ENCODE results near the gene KRT1.

Gene KRT1

DNA sequence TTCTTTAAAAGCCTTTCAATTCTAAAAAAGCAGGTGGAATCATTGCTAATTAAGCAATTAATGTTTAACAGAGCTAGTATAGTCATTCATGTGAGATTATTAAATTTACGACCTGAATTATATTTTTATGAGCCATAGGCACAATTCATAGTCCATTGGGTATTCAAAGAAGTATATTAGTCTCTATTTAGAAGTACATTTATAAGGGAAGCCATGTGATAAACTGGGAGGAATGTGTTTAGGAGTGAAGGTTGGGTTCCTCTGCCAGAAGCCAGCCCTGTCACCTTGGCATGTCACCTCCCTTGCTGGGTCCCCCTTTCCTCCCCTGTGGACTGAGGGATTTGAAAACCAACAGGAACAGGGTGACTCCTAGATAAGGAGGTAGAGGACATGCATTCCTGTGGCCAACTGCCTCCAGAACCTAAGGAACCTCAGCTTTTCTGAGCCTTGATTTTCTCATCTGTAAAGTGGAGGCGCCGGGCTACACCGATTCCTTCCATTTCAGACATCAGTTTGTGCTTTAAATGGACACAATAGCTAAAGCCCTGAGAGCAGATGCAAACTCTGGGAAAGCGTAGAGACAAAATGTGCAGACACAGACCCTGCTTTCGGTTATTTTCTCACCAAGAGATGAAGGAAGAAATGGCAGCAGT lies 22.8 kb downstream of the KRT1 start:
- TF ChIP-seq, protein P1, sequence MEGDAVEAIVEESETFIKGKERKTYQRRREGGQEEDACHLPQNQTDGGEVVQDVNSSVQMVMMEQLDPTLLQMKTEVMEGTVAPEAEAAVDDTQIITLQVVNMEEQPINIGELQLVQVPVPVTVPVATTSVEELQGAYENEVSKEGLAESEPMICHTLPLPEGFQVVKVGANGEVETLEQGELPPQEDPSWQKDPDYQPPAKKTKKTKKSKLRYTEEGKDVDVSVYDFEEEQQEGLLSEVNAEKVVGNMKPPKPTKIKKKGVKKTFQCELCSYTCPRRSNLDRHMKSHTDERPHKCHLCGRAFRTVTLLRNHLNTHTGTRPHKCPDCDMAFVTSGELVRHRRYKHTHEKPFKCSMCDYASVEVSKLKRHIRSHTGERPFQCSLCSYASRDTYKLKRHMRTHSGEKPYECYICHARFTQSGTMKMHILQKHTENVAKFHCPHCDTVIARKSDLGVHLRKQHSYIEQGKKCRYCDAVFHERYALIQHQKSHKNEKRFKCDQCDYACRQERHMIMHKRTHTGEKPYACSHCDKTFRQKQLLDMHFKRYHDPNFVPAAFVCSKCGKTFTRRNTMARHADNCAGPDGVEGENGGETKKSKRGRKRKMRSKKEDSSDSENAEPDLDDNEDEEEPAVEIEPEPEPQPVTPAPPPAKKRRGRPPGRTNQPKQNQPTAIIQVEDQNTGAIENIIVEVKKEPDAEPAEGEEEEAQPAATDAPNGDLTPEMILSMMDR (IDR thresholded peaks at IDR 0.05; ENCODE audit: insufficient read depth, missing control alignments): no peak
- no peak for FAIRE-seq
- no peak for DNase-seq (ENCODE audit: insufficient read length, low spot score)

DNA sequence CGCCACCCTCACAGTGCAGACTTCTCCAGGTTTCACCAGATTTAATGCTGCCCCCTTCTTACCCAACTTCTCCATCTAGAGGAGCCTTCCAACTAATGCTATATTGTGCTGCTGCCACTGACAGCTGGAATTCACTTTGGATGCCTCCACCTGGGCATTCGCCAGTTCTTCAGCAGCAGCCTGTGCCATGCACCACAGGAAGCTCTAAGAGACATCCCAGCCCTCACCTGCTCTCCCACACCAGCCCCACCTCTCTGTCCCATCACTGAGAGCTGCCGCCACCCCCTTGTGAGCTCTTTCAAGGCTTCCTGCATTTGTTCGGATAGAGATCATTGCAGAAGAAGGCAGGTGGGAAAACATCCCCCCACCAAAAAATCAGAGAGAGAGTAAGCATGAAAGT lies 23.6 kb downstream of the KRT1 start:
- TF ChIP-seq, protein P1 (IDR thresholded peaks at IDR 0.05; ENCODE audit: insufficient read depth, missing control alignments): no peak
- FAIRE-seq (no peak), DNase-seq (ENCODE audit: insufficient read length, low spot score) (no peak)

DNA sequence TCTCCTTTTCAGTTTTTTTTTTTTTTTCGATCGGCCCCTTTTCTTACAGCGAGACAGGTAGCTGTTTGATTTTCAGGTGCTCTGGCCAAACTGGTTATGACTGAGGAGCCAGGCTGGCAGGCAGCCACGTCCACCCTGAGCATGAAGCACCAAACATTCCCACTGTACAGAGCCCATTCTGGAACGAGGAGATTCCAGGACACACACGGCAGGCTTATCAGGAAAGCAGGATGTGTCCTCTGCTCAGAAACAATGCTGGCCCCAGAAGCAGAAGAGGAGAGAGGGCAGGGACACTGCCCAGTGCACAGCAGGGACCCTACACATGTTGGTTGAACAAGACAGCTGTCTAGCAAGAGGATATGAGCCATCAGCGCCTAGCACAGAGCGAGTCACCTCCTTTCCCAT lies 24.5 kb downstream of the KRT1 start:
- DNase-seq (ENCODE audit: insufficient read length, low spot score): no peak
- FAIRE-seq: no peak
- TF ChIP-seq, protein P1 (IDR thresholded peaks at IDR 0.05; ENCODE audit: insufficient read depth, missing control alignments): no peak

DNA sequence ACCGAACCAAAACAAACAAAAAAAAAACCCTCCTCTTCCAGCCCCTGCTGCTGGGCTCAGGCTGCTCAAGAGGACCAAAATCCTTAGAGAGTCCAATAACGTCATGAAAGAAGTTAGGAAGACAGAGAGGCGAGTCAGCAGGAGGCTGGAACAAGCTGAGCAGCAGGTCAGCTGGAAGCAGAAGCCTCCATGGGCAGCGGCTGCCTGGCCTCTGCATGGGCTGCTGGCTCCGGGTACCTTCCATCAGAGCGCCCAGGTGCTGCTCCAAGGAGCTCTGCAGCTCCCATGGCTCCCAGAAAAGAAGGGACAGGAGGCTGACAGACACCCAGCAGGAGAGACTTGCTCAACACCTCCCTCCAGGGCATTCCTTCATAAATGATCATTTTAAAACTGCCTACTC lies 25.0 kb downstream of the KRT1 start:
- TF ChIP-seq, protein P1 (IDR thresholded peaks at IDR 0.05; ENCODE audit: insufficient read depth, missing control alignments): no peak
- DNase-seq (ENCODE audit: insufficient read length, low spot score): no peak
- no peak for FAIRE-seq

DNA sequence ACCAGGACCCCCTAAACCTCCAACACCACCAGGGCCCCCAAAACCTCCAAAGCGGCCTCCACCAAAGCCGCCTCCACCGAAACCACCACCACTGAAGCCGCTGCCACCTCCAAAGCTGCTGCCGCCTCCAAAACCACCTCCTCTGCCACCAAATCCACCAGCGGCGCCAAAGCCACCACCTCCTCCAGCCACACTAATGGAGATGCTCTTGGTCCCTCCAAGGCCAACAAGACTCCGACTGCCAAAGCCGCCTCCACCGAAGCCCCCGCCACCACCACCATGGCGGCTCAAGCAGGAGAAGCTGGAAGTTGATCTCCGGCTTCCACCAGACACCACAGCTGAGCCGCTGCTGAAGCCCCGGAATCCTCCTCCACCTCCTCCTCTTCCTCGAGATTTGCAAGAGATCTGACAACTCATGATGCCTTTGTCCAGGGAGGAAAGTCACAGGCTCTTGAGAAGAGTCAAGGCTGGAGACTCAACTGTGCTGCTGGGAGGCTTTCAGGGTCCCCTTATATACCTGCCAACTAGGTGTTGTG lies 28.4 kb downstream of the KRT1 start, which contains the start of gene KRT2:
KRT2 (minus strand) TSS at position 486 of the 536 bp plus-strand sequence; CDS start at position 417, 69 bp downstream.
- FAIRE-seq (no peak), DNase-seq (ENCODE audit: insufficient read length, low spot score) (no peak)
- TF ChIP-seq, protein P1 (IDR thresholded peaks at IDR 0.05; ENCODE audit: insufficient read depth, missing control alignments): no peak

DNA sequence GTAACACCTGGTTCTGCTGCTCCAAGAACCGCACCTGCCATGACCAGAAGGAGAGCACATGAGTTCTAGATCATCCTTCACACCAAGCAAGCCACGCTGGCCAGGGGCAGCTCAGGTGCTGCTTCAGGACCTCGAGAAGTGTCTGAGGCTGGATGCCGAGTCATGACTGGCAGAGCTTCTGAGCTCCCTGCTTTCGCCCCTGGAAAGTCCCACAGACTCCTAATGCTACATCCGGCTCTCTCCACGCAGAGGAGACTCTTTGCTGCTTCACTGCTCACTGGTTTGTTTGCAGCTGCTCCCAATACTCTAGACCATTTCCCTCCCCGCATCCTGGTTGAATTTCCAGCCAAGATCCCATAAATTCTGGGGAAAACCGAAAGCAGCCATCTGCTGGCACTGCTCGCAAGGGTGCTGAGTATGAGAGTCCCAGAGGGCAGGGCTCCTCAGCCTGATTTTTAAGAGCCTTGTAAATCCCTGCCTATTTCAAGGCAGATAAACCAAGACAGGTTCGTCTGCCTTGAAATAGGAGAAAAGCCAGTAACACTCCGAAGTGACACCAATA lies 29.6 kb downstream of the KRT1 start:
- TF ChIP-seq, protein P1 (IDR thresholded peaks at IDR 0.05; ENCODE audit: insufficient read depth, missing control alignments): no peak
- no peak for FAIRE-seq
- DNase-seq (ENCODE audit: insufficient read length, low spot score): no peak

DNA sequence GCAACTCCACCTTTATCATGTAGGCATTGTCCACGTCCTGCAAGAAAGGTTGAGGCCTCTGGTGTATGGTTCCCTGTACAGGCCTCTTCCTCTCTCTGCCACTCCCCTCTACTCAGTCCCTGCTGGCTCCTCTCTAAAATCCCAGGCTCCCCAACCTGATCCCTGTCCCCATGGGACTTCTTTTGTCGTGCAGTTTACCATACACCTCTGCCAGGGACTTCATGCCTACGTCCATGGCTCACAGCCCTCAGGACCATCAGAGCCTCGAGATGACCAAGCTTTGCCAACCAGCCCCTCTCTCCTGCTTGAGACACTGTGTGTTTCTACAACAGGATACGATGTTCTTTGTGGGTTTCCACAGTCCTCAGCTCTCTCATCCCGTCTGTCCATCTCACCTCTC lies 31.1 kb downstream of the KRT1 start:
- no peak for FAIRE-seq
- TF ChIP-seq, protein P1 (IDR thresholded peaks at IDR 0.05; ENCODE audit: insufficient read depth, missing control alignments): no peak
- DNase-seq (ENCODE audit: insufficient read length, low spot score): no peak

Measured in D721Med (cell line).